ENCODE data around the gene PTPRD.

GRCh38 chr9:8267636-8268035 is 2345.2 kb downstream of the PTPRD start:
- TF ChIP-seq CTCF (conservative IDR thresholded peaks at IDR 0.05; ENCODE audit: low read depth in 2 of 2): no peak
- TF ChIP-seq POLR2AphosphoS5 (IDR thresholded peaks at IDR 0.05; ENCODE audit: low read depth): no peak
- TF ChIP-seq CREB1 (CRISPR knock-in tag; IDR thresholded peaks at IDR 0.05; ENCODE audit: low read depth): no peak
- TF ChIP-seq REST (IDR thresholded peaks at IDR 0.05; ENCODE audit: unreplicated experiment): no peak
- TF ChIP-seq EZH2 (IDR thresholded peaks at IDR 0.05; ENCODE audit: low read depth, unreplicated experiment): no peak
- TF ChIP-seq JUNB (IDR thresholded peaks at IDR 0.05; ENCODE audit: unreplicated experiment): no peak
